IMR-90 (cell line): ENCODE results near the gene AP2A1.

Experiments
- MXI1 ChIP-seq: IDR thresholded peaks from 2 replicates; pipeline ENCODE4 v1.6.1; 2012; ENCODE audit warnings: low read depth, mild to moderate bottlenecking, low read length, moderate library complexity, borderline replicate concordance
- NFE2L2 ChIP-seq: fragments of 150-350 bp; IDR thresholded peaks from 2 replicates; pipeline ENCODE4 v1.6.1; 2016; ENCODE audit warnings: low read depth, mild to moderate bottlenecking, low read length
- SMC3 ChIP-seq: fragments of 150-350 bp; IDR thresholded peaks from 2 replicates; pipeline ENCODE4 v1.6.1; 2016; ENCODE audit warnings: low read depth, mild to moderate bottlenecking, antibody characterized with exemption, low read length, moderate library complexity
- TF ChIP-seq, protein P1 (sequence below): conservative IDR thresholded peaks from 2 replicates; pipeline ENCODE4 v1.5.1; 2012; ENCODE audit warnings: mild to moderate bottlenecking, low read depth, low read length, improper control_type of control experiment

DNA sequence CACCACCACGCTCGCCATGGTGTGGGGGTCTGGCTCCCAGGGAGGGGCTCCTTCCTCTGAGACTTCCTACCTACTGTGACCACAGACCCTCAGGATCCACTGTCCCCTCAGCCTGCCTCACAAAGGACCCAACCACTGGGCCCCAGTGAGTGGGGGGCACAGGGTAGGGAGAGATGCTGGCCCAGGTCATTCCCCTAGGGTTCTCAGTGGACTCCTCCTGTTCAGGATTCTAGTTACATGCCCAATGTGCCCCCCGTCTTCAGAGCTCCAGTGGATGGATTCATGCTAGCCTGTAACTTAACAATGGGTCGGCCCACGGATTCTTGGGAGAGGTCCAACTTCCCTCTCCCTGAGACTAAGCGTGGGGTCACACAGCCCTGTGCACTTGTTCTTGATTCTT, 3.6 kb upstream of the AP2A1 start, which contains the start of gene TSKS:
- TF ChIP-seq, protein P1, sequence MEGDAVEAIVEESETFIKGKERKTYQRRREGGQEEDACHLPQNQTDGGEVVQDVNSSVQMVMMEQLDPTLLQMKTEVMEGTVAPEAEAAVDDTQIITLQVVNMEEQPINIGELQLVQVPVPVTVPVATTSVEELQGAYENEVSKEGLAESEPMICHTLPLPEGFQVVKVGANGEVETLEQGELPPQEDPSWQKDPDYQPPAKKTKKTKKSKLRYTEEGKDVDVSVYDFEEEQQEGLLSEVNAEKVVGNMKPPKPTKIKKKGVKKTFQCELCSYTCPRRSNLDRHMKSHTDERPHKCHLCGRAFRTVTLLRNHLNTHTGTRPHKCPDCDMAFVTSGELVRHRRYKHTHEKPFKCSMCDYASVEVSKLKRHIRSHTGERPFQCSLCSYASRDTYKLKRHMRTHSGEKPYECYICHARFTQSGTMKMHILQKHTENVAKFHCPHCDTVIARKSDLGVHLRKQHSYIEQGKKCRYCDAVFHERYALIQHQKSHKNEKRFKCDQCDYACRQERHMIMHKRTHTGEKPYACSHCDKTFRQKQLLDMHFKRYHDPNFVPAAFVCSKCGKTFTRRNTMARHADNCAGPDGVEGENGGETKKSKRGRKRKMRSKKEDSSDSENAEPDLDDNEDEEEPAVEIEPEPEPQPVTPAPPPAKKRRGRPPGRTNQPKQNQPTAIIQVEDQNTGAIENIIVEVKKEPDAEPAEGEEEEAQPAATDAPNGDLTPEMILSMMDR, result no peak
- TF ChIP-seq NFE2L2 (no peak), MXI1 (no peak), SMC3 (no peak)
